Cerebellar nuclear complex (tissue), 1 donor: ENCODE results near the gene ADGRA3.

Experiments
- DNase-seq, 2 experiments: peaks; one replicate each; lab custom pipeline; 2025; lab: John Stamatoyannopoulos, UW

The ADGRA3 gene

DNA sequence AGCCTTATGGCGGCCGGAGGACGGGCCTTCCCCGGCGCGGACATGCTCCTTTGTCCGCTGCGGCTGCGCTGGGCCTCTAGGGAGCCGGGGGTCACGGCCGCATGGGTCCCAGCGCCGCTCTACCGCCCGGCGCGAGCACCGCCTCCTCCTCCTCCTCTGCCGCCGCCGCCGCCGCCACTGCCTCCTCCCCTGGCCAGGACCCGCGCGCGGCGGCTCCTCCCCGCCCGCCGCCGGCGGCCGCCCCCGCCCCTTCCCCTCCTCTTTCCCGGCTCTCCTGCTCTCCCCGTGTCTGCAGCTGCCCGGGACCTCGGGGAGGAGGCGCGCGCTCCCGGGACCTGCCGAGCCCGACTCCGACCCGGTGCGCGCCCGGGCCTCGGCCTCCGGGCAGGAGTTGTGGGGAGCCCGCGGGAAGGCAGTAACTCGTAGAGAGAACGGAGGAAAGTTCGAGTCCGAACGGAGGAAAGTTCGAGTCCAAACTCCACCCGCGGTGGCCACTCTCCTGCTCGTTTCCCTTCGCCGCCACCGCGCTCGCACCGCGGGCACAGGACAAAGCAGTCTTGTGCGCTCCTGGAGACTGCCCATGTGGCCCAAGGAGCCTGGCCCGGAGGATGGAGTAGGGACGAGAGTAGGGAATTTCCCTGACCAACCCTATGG is at the start of gene ADGRA3:
Gene ADGRA3, minus strand, starts transcription at position 179 of the 654 bp plus-strand sequence. CDS start 282 bp downstream, outside the sequence.
- DNase-seq, result no peak

DNA sequence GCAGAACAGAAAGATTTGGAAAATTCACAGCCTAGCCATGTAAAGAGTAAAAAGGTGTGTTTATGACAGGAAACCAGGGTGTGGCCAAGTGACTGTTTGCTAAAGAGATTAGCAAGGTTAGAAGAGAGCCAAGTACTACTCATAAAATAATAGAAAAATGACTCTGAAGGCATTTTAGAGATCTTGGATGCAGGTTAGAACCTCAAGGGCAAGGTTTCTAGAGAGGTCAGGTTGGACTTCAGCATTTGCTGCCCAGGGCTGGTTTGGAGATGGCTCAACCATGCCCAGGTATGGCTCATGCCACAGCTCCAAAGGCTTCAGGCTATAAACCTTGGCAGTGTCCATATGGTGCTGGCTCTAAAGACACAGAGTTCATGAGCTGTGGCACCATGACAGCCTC is 40.6 kb upstream of the ADGRA3 start:
- no peak for DNase-seq

DNA sequence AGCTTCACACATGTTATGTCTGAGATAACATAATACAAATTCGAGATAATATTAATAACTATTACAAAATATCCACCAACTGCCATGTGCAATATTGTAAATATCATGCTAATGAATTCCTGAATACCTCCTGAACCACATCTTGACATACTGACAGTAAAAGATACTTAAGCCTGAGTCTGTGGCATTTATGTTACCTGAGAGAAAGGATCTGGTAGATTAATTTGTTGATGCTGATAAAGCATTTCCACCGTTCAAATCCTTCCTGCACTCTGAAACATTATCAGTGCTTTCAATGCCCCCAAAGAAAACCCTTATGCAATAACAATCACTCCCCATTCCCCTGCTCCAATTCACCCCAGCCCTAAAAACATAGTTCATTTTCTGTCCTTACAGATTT is 38.8 kb upstream of the ADGRA3 start:
- no peak for DNase-seq

DNA sequence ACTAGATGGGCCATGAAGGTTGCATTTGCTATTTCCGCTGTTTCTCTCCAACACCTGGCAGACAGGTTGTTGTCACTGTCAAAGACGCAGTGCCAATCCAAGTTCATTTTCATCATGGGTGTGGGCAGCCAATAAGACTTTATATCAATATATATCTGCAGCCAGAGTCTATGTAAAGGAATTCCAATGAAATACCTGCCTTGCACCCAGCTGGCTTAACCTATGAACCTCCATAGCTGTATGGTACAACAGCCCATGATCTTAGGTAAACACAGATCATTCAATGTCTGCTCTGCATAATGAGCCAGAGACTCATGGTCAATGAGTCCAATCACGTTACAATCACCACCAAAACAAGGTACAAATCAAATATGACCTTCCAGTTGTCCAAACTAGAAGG is 37.7 kb upstream of the ADGRA3 start:
- DNase-seq, result no peak

GRCh38 chr4:22552812-22553211 is 36.9 kb upstream of the ADGRA3 start:
- no peak for DNase-seq

DNA sequence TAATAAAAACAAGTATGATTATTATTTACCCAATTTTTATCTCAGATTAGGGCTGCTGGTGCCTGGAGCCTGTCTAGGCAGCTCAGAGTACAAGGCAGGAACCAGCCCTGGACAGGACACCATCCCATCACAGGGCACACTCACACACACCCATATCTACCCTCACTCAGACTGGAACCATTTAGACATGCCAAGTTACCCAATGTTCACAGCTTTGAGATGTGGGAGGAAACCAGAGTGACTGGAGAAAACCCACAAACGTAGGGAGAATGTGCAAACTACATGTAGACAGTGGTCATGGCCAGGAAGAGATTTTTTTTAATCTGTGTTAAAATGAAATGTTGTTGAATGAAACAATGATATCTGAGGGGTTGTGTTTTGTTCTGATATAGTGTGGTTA is 35.7 kb upstream of the ADGRA3 start:
- no peak for DNase-seq

GRCh38 chr4:22546299-22546698 is 30.4 kb upstream of the ADGRA3 start:
- DNase-seq, result no peak

GRCh38 chr4:22539251-22539650 is 23.4 kb upstream of the ADGRA3 start:
- DNase-seq, result no peak

DNA sequence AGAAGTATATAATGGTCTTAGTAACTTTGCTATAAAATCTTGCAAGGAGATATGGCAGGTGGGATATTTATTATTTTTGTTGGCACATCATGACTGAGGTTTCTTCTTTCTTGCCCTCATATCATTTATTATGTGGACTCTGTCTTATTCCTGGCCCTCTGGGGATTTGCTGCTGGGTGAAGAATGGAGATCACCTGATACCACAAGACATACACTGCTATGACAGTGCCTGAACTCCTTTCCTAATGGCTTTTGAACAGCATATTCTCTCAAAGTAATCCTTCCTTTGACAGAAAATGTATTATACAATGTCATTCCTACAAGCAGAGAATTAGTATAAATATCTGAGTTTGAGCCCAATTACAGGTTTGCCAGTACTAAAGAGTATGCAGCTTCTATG is 22.0 kb upstream of the ADGRA3 start:
- no peak for DNase-seq

DNA sequence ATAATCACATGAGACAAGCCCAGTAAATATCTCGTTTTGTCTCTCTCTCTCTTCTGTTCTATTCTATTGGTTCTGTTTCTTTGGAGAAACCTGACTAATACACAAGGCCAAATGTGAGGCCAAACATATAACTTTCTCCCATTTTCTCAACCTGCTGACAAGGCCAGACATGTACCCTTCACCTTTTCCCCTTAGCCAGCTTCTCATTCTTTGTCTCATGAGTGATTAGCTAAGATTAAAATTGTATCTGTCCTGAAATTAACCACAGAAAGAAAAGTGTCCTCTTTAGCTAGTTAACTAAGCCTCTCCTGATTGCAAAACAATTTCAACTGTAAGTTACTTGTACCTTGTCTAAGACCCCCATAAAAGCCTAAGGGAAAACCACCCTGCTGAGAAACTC is 18.5 kb upstream of the ADGRA3 start:
- DNase-seq, result no peak

DNA sequence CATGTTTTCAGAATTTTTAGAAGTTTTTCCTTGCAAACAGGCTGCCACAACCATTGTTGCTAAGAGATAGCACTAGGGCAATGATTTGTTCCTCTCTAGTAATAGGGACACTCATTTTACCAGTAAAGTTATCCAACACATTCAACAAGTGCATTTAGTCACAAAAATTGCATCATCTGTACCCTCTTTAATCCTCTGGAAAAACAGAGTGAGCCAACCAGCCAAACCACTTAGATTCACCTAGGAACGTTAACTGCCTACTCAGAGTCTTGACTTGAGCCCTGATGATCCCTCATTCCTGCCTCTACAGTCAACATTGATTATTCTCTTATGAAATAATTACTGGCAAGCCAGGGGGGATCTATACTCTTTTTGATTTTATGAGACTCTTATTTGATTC is 17.0 kb upstream of the ADGRA3 start:
- DNase-seq, result no peak

GRCh38 chr4:22532117-22532516 is 16.3 kb upstream of the ADGRA3 start:
- DNase-seq, result no peak

DNA sequence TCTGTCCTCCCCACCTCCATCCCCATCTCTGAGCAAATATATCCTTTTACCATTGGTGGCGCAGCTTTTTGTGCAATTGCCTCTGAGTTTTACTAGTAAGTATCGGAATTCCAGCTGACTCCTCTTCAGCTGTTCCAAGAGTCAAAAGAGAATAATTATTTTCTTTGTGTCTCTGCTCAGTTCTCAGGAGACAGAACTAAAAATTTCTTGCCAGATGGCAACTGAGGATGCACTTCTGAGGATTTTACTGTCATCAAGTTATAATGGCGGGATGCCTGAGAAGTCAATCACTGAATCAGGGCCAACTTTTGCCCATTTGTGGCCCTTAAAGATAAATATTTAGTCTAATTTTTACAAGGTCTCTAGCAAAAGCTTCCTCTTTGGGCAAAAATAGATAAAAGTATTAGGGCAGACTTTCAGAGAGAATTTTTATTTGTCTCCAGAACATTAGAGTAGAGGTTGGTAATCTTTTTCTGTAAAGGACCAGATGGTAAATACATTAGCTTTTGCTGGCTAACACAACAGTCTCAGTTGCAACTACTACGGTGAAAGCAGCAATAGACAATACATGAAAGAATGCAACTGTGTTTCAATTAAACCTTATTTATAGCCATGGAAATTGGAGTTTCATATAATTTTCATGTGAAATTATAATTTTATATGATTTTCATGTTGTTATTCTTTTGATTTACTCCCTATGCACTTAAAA is 15.6 kb upstream of the ADGRA3 start:
- no peak for DNase-seq

DNA sequence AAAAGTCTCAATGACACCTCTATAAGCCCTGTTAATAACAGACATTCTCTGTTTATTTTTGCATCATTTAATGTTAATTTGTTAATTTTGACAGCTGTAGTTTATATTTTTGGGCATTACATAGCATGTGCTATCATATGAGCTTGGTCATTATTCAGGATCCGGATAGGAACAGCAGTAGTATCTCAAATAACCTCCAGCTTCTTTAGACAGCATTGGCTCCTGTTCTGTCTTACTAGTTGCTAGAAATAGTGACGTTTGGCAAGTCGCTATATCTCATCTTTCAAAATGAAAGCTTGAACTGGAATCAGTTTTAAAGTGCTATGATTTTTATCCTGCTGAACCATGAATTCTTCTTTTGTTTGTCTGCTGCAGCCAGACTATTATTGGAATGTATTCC is 9.0 kb upstream of the ADGRA3 start:
- no peak for DNase-seq

DNA sequence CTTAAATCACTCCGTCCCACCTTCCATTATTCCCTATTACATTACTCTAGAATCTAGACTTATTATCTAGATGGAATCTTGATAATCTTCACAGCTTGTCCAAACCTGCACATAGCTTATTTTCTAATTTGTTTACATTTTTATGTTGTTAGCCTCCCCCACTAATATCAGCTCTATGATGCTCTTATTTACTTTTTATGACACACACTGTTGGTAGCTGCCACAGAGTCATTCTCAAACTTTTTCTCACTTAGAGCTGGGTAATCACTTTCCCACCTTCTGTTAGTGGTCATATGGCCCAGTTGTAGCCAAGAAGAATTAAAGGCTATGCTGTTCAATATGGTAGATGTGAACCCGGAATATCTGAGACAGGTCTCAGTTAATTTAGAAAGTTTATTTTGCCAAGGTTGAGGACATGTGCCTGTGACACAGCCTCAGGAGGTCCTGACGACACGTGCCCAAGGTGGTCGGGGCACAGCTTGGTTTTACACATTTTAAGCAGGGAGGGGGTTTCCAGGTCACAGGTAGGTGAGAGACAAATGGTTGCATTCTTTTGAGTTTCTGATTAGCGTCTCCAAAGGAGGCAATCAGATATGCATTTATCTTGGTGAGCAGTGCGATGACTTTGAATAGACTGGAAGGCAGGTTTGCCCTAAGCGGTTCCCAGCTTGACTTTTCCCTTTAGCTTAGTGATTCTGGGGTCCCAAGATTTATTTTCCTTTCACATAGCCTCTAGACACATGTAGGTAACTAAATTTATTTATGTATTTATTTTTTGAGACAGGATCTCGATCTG is 7.0 kb upstream of the ADGRA3 start:
- DNase-seq, result no peak

DNA sequence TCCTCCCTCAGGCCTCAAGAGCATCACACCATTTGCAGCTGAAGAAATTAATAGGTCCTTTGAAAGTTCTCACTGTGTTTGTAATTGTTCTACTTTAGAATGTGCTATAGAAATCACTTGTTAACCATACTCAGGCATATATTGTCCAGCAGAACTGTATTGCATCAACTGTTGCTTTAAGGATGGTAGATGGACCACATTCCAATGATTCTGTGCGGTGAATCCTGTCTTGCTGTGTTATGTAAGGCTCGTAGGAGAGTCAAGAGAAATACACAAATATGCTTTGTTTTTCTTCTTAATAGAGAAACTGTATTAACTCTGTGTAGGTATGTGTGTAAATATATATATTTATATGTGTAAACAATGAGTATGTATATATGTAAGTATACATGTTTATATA is 6.3 kb upstream of the ADGRA3 start:
- DNase-seq, result no peak

- DNase-seq, result no peak
These were observed 5.4 kb upstream of the ADGRA3 start for GRCh38 chr4:22521240-22521639.

DNA sequence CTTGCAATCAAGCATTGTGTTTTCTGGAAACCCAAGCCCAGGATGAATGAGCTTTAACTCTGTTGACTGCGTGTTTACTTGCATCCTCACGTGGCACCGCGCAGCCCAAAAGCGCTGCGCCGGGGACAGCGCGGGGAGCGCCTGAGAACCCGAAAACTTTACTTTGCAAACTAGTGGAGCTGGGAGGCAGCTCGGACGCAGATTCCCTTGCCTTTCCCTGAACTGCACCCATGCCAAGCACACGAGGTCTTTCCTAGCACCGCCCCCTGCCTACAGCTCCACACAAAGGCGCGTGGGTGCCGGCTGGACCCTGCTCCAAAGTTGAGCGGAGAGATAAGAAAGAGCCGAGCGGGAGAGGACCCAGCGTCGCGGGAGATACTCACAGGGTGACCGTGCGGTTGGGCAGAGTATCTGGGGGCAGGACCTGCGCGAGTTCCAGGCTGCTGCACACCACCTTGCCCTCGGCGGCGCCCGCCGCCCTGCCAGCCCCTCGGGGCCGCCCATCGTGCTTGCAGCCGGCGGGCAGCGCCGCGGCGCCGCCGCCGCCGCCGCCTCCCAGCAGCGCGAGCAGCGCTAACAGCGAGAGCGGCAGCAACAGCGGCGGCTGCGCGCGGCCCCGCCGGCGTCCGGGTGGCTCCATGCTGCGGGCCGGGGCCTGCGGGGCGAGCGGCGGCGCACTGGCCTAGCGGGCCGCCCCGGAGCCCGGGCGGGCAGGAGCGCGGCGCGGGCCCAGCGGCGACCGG is 550 bp downstream of the ADGRA3 start:
- no peak for DNase-seq

DNA sequence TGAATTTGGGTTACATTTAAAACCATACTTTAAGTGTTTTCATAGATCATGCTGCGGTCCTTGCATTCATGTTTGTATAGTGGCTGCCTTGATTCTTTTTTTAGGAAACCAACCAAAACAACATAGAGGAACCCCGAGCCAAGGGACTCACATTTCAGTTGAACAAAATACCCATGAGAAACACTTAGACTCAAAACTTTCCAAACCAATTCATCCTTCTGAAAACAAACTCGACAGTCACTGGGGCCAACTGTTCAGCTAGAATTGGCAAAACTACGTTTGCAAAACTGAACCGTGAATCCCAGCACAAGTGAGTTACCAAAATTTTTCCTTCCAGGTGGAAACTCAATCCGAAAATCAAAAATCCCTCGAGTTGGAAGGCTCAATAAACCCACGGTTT is 1.4 kb downstream of the ADGRA3 start:
- no peak for DNase-seq

DNA sequence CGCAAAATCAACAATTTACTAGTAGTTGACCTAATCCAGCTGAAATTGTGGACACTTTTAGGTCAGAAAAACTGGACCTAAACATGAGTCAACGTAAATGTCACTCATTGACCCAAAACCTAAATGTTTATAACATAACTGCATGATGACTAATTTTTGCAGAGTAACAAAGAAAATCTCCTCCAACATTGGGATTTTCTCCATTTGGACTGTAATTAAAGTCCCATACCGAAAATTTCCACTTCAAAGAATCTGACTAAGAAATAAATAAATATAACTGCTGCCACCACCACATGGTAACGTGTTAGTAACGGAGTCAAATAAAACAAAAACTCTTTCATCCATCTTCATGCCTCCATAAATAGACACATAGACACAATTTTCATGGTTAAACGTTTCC is 1.9 kb downstream of the ADGRA3 start:
- no peak for DNase-seq

DNA sequence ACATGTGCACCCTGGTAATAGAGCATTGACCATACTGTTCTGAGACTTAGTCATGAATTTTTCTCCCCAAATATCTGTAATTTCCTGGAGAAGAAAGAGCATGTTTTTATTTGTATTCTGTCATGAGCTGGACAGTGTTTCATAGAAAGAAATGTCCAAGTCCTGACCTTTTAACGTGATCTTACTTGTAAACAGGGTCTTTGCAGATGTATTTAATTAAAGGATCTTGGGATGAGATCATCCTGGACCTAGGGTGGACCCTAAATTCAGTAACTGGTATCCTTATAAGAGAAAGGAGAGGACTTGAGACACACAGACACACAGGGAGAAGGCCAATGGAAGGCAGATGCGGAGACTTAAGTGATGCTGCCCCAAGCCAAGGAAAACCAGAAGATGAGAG is 3.6 kb downstream of the ADGRA3 start:
- no peak for DNase-seq

- DNase-seq, result no peak
These were observed 5.1 kb downstream of the ADGRA3 start for GRCh38 chr4:22510750-22511149.
